MM.1S (cell line): ENCODE measurements around the gene CYP19A1.

Source experiments
- EZH2 ChIP-seq: fragments of 300-600 bp; sonication (generic); optimal IDR thresholded peaks from 2 replicates; pipeline ENCODE3; 2017; ENCODE audit warnings: low read depth, mild to moderate bottlenecking, antibody characterized with exemption, low read length, mixed read lengths
- TF ChIP-seq, protein P1 (sequence below): fragments of 300-600 bp; sonication (generic); IDR thresholded peaks from 2 replicates; pipeline ENCODE4 v1.5.1; 2016; ENCODE audit warnings: antibody characterized with exemption, low read length, mixed read lengths

DNA sequence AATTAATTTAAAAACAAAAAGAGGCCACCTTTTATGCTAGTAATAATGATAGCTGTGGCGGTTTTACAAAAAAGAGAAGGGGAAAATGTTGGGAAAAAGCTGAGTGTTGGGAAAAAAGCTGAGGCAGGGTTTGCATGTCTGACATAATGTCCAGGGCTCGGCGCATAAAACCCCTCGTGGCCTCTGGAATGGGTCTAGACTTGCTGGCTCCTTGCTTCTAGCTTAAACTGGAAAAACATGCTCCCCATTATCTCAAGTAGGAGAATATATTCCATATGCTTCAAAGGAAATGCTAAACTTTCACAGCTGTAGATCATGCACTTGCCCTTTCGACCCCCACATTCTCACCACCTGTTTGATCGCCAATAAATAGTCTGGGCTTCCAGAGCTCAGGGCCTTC is 53.0 kb downstream of the CYP19A1 start:
- TF ChIP-seq, protein P1, sequence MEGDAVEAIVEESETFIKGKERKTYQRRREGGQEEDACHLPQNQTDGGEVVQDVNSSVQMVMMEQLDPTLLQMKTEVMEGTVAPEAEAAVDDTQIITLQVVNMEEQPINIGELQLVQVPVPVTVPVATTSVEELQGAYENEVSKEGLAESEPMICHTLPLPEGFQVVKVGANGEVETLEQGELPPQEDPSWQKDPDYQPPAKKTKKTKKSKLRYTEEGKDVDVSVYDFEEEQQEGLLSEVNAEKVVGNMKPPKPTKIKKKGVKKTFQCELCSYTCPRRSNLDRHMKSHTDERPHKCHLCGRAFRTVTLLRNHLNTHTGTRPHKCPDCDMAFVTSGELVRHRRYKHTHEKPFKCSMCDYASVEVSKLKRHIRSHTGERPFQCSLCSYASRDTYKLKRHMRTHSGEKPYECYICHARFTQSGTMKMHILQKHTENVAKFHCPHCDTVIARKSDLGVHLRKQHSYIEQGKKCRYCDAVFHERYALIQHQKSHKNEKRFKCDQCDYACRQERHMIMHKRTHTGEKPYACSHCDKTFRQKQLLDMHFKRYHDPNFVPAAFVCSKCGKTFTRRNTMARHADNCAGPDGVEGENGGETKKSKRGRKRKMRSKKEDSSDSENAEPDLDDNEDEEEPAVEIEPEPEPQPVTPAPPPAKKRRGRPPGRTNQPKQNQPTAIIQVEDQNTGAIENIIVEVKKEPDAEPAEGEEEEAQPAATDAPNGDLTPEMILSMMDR: no peak
- TF ChIP-seq EZH2: no peak
